ENCODE data around the gene EXOC2.
"Not testable (repeated sequence)": the region's sequence is repeated elsewhere in the genome, so short reads cannot be mapped to it uniquely, and the experiment has no call there.

Gene EXOC2

GRCh38 chr6:680666-681340, 12.1 kb downstream of the EXOC2 start:
- DNase-seq (ENCODE audit: low read depth, low spot score), result no peak

GRCh38 chr6:680251-680650, 12.7 kb downstream of the EXOC2 start:
- no peak for DNase-seq (ENCODE audit: low read depth, low spot score)

GRCh38 chr6:679282-679681, 13.7 kb downstream of the EXOC2 start:
- DNase-seq (ENCODE audit: low read depth, low spot score), result no peak

GRCh38 chr6:678520-678919, 14.4 kb downstream of the EXOC2 start:
- no peak for DNase-seq (ENCODE audit: low read depth, low spot score)

- DNase-seq (ENCODE audit: low read depth, low spot score), result no peak
These were observed 15.0 kb downstream of the EXOC2 start for GRCh38 chr6:677919-678318.

GRCh38 chr6:674956-675355, 18.0 kb downstream of the EXOC2 start:
- no peak for DNase-seq (ENCODE audit: low read depth, low spot score)

- no peak for DNase-seq (ENCODE audit: low read depth, low spot score)
These were observed 18.5 kb downstream of the EXOC2 start for GRCh38 chr6:674406-674805.

GRCh38 chr6:667253-667927, 25.5 kb downstream of the EXOC2 start:
- no peak for DNase-seq (ENCODE audit: low read depth, low spot score)

- DNase-seq (ENCODE audit: low read depth, low spot score), result no peak
These were observed 27.3 kb downstream of the EXOC2 start for GRCh38 chr6:665403-666267.

GRCh38 chr6:663788-664187, 29.2 kb downstream of the EXOC2 start:
- not testable (repeated sequence) for DNase-seq (ENCODE audit: low read depth, low spot score)

GRCh38 chr6:659716-660581, 33.0 kb downstream of the EXOC2 start:
- no peak for DNase-seq (ENCODE audit: low read depth, low spot score)

- DNase-seq (ENCODE audit: low read depth, low spot score), result no peak
These were observed 34.7 kb downstream of the EXOC2 start for GRCh38 chr6:658244-658643.

GRCh38 chr6:657743-658142, 35.2 kb downstream of the EXOC2 start:
- no peak for DNase-seq (ENCODE audit: low read depth, low spot score)

- DNase-seq (ENCODE audit: low read depth, low spot score), result no peak
These were observed 36.3 kb downstream of the EXOC2 start, which contains the start of gene HUS1B for GRCh38 chr6:656460-657252. HUS1B (minus strand) TSS chr6:657100; CDS start chr6:656944, 156 bp downstream.

GRCh38 chr6:654136-654535, 38.8 kb downstream of the EXOC2 start:
- no peak for DNase-seq (ENCODE audit: low read depth, low spot score)

- no peak for DNase-seq (ENCODE audit: low read depth, low spot score)
These were observed 40.1 kb downstream of the EXOC2 start for GRCh38 chr6:652865-653264.

- DNase-seq (ENCODE audit: low read depth, low spot score), result no peak
These were observed 42.8 kb downstream of the EXOC2 start for GRCh38 chr6:650098-650497.

GRCh38 chr6:642805-643204, 50.1 kb downstream of the EXOC2 start:
- no peak for DNase-seq (ENCODE audit: low read depth, low spot score)

- DNase-seq (ENCODE audit: low read depth, low spot score), result no peak
These were observed 51.5 kb downstream of the EXOC2 start for GRCh38 chr6:641225-641985.

GRCh38 chr6:636488-636887, 56.5 kb downstream of the EXOC2 start:
- DNase-seq (ENCODE audit: low read depth, low spot score), result no peak

All from brain pericyte (primary cell).